Measurements from ENCODE around the gene FOXN4. TPM values are rescaled to one million over a fixed set of nuclear protein-coding genes. Genes with fewer than 3 reads are reported as not detected.

FOXN4 gene
- polyA plus RNA-seq, 4 donors: 0.03 TPM; not detected in 3

- DNase-seq (no peak), FAIRE-seq (no peak)
- WGBS, 3 donors: 81 to 93% (median 85%) methylated on average over 2 of the region's 2 CpGs
Observed at GRCh38 chr12:109345428-109345827, 36.3 kb upstream of the FOXN4 start.

GRCh38 chr12:109343677-109344076 lies 34.6 kb upstream of the FOXN4 start:
- WGBS, 3 donors: 43 to 69% (median 56%) methylated on average over 2 of the region's 2 CpGs
- no peak for FAIRE-seq

More at GRCh38 chr12:109345428-109345827, 36.3 kb upstream of the FOXN4 start:
- no peak overlapping the region for H3K27ac ChIP-seq (ENCODE audit: low read depth in 1 of 3, low read length in 2 of 3)
- H3K4me3 ChIP-seq (ENCODE audit: low read depth in 1 of 3, low read length in 3 of 3): no peak overlapping the region
- H3K27me3 ChIP-seq (ENCODE audit: control insufficient read depth in 3 of 3, insufficient read depth in 3 of 3, low read length in 3 of 3): no peaks in the 10 kb centered on the region
- no peaks in the 10 kb centered on the region for H3K36me3 ChIP-seq (ENCODE audit: control insufficient read depth in 3 of 3, insufficient read depth in 2 of 3, low read depth in 1 of 3, low read length in 3 of 3)
- H3K4me1 ChIP-seq (ENCODE audit: control insufficient read depth in 3 of 3, insufficient read depth in 2 of 3, low read depth in 1 of 3, low read length in 2 of 3): no peaks in the 10 kb centered on the region
- H3K9me3 ChIP-seq (ENCODE audit: control insufficient read depth in 2 of 2, insufficient read depth in 1 of 2, low read depth in 1 of 2, low read length in 1 of 2): no peaks in the 10 kb centered on the region

GRCh38 chr12:109336593-109336992 lies 27.5 kb upstream of the FOXN4 start:
- H3K9me3 ChIP-seq (ENCODE audit: control insufficient read depth in 2 of 2, insufficient read depth in 1 of 2, low read depth in 1 of 2, low read length in 1 of 2): no peaks in the 10 kb centered on the region
- no peaks in the 10 kb centered on the region for H3K4me1 ChIP-seq (ENCODE audit: control insufficient read depth in 3 of 3, insufficient read depth in 2 of 3, low read depth in 1 of 3, low read length in 2 of 3)
- no peak overlapping the region for H3K27ac ChIP-seq (ENCODE audit: low read depth in 1 of 3, low read length in 2 of 3)
- DNase-seq (no peak), FAIRE-seq (no peak)
- H3K36me3 ChIP-seq (ENCODE audit: control insufficient read depth in 3 of 3, insufficient read depth in 2 of 3, low read depth in 1 of 3, low read length in 3 of 3): no peaks in the 10 kb centered on the region
- H3K4me3 ChIP-seq (ENCODE audit: low read depth in 1 of 3, low read length in 3 of 3): no peak overlapping the region
- WGBS, 3 donors: 86 to 90% (median 90%) methylated on average over 1 of the region's 1 CpG
- peaks cover 0 to 3% (median 0%) of the 10 kb centered on the region in 3 donors for H3K27me3 ChIP-seq (ENCODE audit: control insufficient read depth in 3 of 3, insufficient read depth in 3 of 3, low read length in 3 of 3)

More at GRCh38 chr12:109343677-109344076, 34.6 kb upstream of the FOXN4 start:
- no peak for DNase-seq
- no peaks in the 10 kb centered on the region for H3K4me1 ChIP-seq (ENCODE audit: control insufficient read depth in 3 of 3, insufficient read depth in 2 of 3, low read depth in 1 of 3, low read length in 2 of 3)
- H3K36me3 ChIP-seq (ENCODE audit: control insufficient read depth in 3 of 3, insufficient read depth in 2 of 3, low read depth in 1 of 3, low read length in 3 of 3): no peaks in the 10 kb centered on the region
- H3K27me3 ChIP-seq (ENCODE audit: control insufficient read depth in 3 of 3, insufficient read depth in 3 of 3, low read length in 3 of 3): no peaks in the 10 kb centered on the region
- no peaks in the 10 kb centered on the region for H3K9me3 ChIP-seq (ENCODE audit: control insufficient read depth in 2 of 2, insufficient read depth in 1 of 2, low read depth in 1 of 2, low read length in 1 of 2)
- no peak overlapping the region for H3K27ac ChIP-seq (ENCODE audit: low read depth in 1 of 3, low read length in 2 of 3)
- H3K4me3 ChIP-seq (ENCODE audit: low read depth in 1 of 3, low read length in 3 of 3): no peak overlapping the region

- 97 to 99% (median 97%) methylated on average over 2 of the region's 2 CpGs for WGBS, 3 donors
- no peak for DNase-seq
- no peaks in the 10 kb centered on the region for H3K4me1 ChIP-seq (ENCODE audit: control insufficient read depth in 3 of 3, insufficient read depth in 2 of 3, low read depth in 1 of 3, low read length in 2 of 3)
- H3K9me3 ChIP-seq (ENCODE audit: control insufficient read depth in 2 of 2, insufficient read depth in 1 of 2, low read depth in 1 of 2, low read length in 1 of 2): no peaks in the 10 kb centered on the region
- H3K27me3 ChIP-seq (ENCODE audit: control insufficient read depth in 3 of 3, insufficient read depth in 3 of 3, low read length in 3 of 3): peaks cover 0 to 6% (median 0%) of the 10 kb centered on the region in 3 donors
- H3K4me3 ChIP-seq (ENCODE audit: low read depth in 1 of 3, low read length in 3 of 3): no peak overlapping the region
- no peaks in the 10 kb centered on the region for H3K36me3 ChIP-seq (ENCODE audit: control insufficient read depth in 3 of 3, insufficient read depth in 2 of 3, low read depth in 1 of 3, low read length in 3 of 3)
- no peak for FAIRE-seq
- no peak overlapping the region for H3K27ac ChIP-seq (ENCODE audit: low read depth in 1 of 3, low read length in 2 of 3)
Observed at GRCh38 chr12:109334887-109335286, 25.8 kb upstream of the FOXN4 start.

GRCh38 chr12:109331301-109331952 lies 22.3 kb upstream of the FOXN4 start:
- 51 to 64% (median 63%) methylated on average over 7 of the region's 7 CpGs for WGBS, 3 donors
- no peak for FAIRE-seq

GRCh38 chr12:109330282-109331230 lies 21.5 kb upstream of the FOXN4 start:
- Histone ChIP-seq H3K4me3 (ENCODE audit: low read depth in 1 of 3, low read length in 3 of 3) (no peak overlapping the region), H3K27ac (ENCODE audit: low read depth in 1 of 3, low read length in 2 of 3) (no peak overlapping the region), H3K9me3 (ENCODE audit: control insufficient read depth in 2 of 2, insufficient read depth in 1 of 2, low read depth in 1 of 2, low read length in 1 of 2) (no peaks in the 10 kb centered on the region), H3K36me3 (ENCODE audit: control insufficient read depth in 3 of 3, insufficient read depth in 2 of 3, low read depth in 1 of 3, low read length in 3 of 3) (no peaks in the 10 kb centered on the region), H3K4me1 (ENCODE audit: control insufficient read depth in 3 of 3, insufficient read depth in 2 of 3, low read depth in 1 of 3, low read length in 2 of 3) (no peaks in the 10 kb centered on the region), H3K27me3 (ENCODE audit: control insufficient read depth in 3 of 3, insufficient read depth in 3 of 3, low read length in 3 of 3) (peaks cover 0 to 6% (median 0%) of the 10 kb centered on the region in 3 donors)
- DNase-seq (no peak), FAIRE-seq (no peak)
- WGBS, 3 donors: 82 to 91% (median 87%) methylated on average over 16 of the region's 16 CpGs

More at GRCh38 chr12:109331301-109331952, 22.3 kb upstream of the FOXN4 start:
- no peak overlapping the region for H3K4me3 ChIP-seq (ENCODE audit: low read depth in 1 of 3, low read length in 3 of 3)
- H3K27ac ChIP-seq (ENCODE audit: low read depth in 1 of 3, low read length in 2 of 3): no peak overlapping the region
- H3K4me1 ChIP-seq (ENCODE audit: control insufficient read depth in 3 of 3, insufficient read depth in 2 of 3, low read depth in 1 of 3, low read length in 2 of 3): no peaks in the 10 kb centered on the region
- no peak for DNase-seq
- no peaks in the 10 kb centered on the region for H3K36me3 ChIP-seq (ENCODE audit: control insufficient read depth in 3 of 3, insufficient read depth in 2 of 3, low read depth in 1 of 3, low read length in 3 of 3)
- no peaks in the 10 kb centered on the region for H3K9me3 ChIP-seq (ENCODE audit: control insufficient read depth in 2 of 2, insufficient read depth in 1 of 2, low read depth in 1 of 2, low read length in 1 of 2)
- H3K27me3 ChIP-seq (ENCODE audit: control insufficient read depth in 3 of 3, insufficient read depth in 3 of 3, low read length in 3 of 3): peaks cover 0 to 6% (median 0%) of the 10 kb centered on the region in 3 donors

GRCh38 chr12:109329686-109330085 lies 20.6 kb upstream of the FOXN4 start:
- no peaks in the 10 kb centered on the region for H3K9me3 ChIP-seq (ENCODE audit: control insufficient read depth in 2 of 2, insufficient read depth in 1 of 2, low read depth in 1 of 2, low read length in 1 of 2)
- 29 to 56% (median 40%) methylated on average over 7 of the region's 7 CpGs for WGBS, 3 donors
- H3K27ac ChIP-seq (ENCODE audit: low read depth in 1 of 3, low read length in 2 of 3): no peak overlapping the region
- no peaks in the 10 kb centered on the region for H3K4me1 ChIP-seq (ENCODE audit: control insufficient read depth in 3 of 3, insufficient read depth in 2 of 3, low read depth in 1 of 3, low read length in 2 of 3)
- no peaks in the 10 kb centered on the region for H3K36me3 ChIP-seq (ENCODE audit: control insufficient read depth in 3 of 3, insufficient read depth in 2 of 3, low read depth in 1 of 3, low read length in 3 of 3)
- FAIRE-seq: no peak
- H3K4me3 ChIP-seq (ENCODE audit: low read depth in 1 of 3, low read length in 3 of 3): no peak overlapping the region
- H3K27me3 ChIP-seq (ENCODE audit: control insufficient read depth in 3 of 3, insufficient read depth in 3 of 3, low read length in 3 of 3): peaks cover 0 to 6% (median 0%) of the 10 kb centered on the region in 3 donors
- no peak for DNase-seq

- Histone ChIP-seq H3K36me3 (ENCODE audit: control insufficient read depth in 3 of 3, insufficient read depth in 2 of 3, low read depth in 1 of 3, low read length in 3 of 3) (no peaks in the 10 kb centered on the region), H3K4me3 (ENCODE audit: low read depth in 1 of 3, low read length in 3 of 3) (no peak overlapping the region), H3K9me3 (ENCODE audit: control insufficient read depth in 2 of 2, insufficient read depth in 1 of 2, low read depth in 1 of 2, low read length in 1 of 2) (no peaks in the 10 kb centered on the region), H3K27ac (ENCODE audit: low read depth in 1 of 3, low read length in 2 of 3) (no peak overlapping the region), H3K4me1 (ENCODE audit: control insufficient read depth in 3 of 3, insufficient read depth in 2 of 3, low read depth in 1 of 3, low read length in 2 of 3) (no peaks in the 10 kb centered on the region), H3K27me3 (ENCODE audit: control insufficient read depth in 3 of 3, insufficient read depth in 3 of 3, low read length in 3 of 3) (peaks cover 0 to 6% (median 0%) of the 10 kb centered on the region in 3 donors)
- no peak for FAIRE-seq
- 75 to 84% (median 79%) methylated on average over 3 of the region's 3 CpGs for WGBS, 3 donors
- DNase-seq: no peak
Observed at GRCh38 chr12:109329003-109329402, 19.9 kb upstream of the FOXN4 start.
